HEK293 (cell line): ENCODE results near the gene MBD3L2.
A peak's percentile ranks its signal among the peaks of the same experiment; 100 is the strongest.

ENCODE experiments used
- CTCF ChIA-PET: fragments of 350-600 bp; formaldehyde crosslinking; extraction: SDS; loops from one replicate; lab custom pipeline; 2021; ENCODE audit warnings: antibody characterized with exemption; lab: Yijun Ruan, JAX
- POLR2A ChIA-PET: fragments of 300-600 bp; formaldehyde crosslinking; extraction: SDS; loops from one replicate; lab custom pipeline; 2020; ENCODE audit warnings: antibody characterized with exemption, inconsistent platforms; lab: Yijun Ruan, JAX
- H3K27ac ChIP-seq: fragments of 200-500 bp; sonication (Bioruptor generic); 2 replicates; pipeline ENCODE4 v1.5.1; 2014; ENCODE audit warnings: low read depth, low read length, control low read depth, inconsistent platforms; ENCODE audit errors: extremely low read depth
- H3K36me3 ChIP-seq, 2 experiments: fragments of 200-500 bp in 1 of 2; sonication (Bioruptor generic) in 1 of 2; 1 replicate in 1 of 2; 2 replicates in 1 of 2; pipeline ENCODE4 v1.5.1; 2014 to 2017; ENCODE audit warnings: inconsistent platforms in 2 of 2, low read length in 2 of 2; ENCODE audit not compliant: control insufficient read depth in 2 of 2, insufficient read depth in 1 of 2
- H3K4me1 ChIP-seq: fragments of 200-500 bp; sonication (Bioruptor generic); 2 replicates; pipeline ENCODE4 v1.5.1; 2014; ENCODE audit warnings: mild to moderate bottlenecking, low read length, inconsistent platforms; ENCODE audit not compliant: control insufficient read depth, insufficient read depth
- H3K4me3 ChIP-seq: 2 replicates; pipeline ENCODE4 v1.5.1; 2011; ENCODE audit warnings: low read depth, mild to moderate bottlenecking, control low read depth, low read length, moderate library complexity
- H3K9me3 ChIP-seq: fragments of 200-500 bp; sonication (Bioruptor generic); 2 replicates; pipeline ENCODE4 v1.5.1; 2014; ENCODE audit warnings: low read depth, low read length, inconsistent platforms; ENCODE audit not compliant: control insufficient read depth, insufficient read depth
- GLI4 ChIP-seq: fragments of 450-650 bp; formaldehyde crosslinking; IDR thresholded peaks from 2 replicates; pipeline ENCODE4 v1.5.1; 2016; ENCODE audit warnings: missing biosample characterization, missing genetic modification characterization
- KLF1 ChIP-seq: fragments of 450-650 bp; formaldehyde crosslinking; IDR thresholded peaks from 2 replicates; pipeline ENCODE4 v1.5.1; 2016; ENCODE audit warnings: missing biosample characterization, missing genetic modification characterization
- KLF9 ChIP-seq: fragments of 450-650 bp; formaldehyde crosslinking; IDR thresholded peaks from 2 replicates; pipeline ENCODE4 v1.5.1; 2016; ENCODE audit warnings: missing biosample characterization, missing genetic modification characterization, low read depth
- PRDM1 ChIP-seq: fragments of 450-650 bp; formaldehyde crosslinking; IDR thresholded peaks from 2 replicates; pipeline ENCODE4; 2016; ENCODE audit warnings: missing biosample characterization, missing genetic modification characterization
- TCF7L2 ChIP-seq: IDR thresholded peaks from 2 replicates; pipeline ENCODE4 v1.6.1; 2011; ENCODE audit warnings: low read depth, mild to moderate bottlenecking, inconsistent platforms, low read length, moderate library complexity, borderline replicate concordance
- ZBTB7A ChIP-seq: fragments of 450-650 bp; formaldehyde crosslinking; IDR thresholded peaks from 2 replicates; pipeline ENCODE4 v1.5.1; 2016; ENCODE audit warnings: low read depth, missing biosample characterization, missing genetic modification characterization
- ZFP3 ChIP-seq: fragments of 450-650 bp; formaldehyde crosslinking; IDR thresholded peaks from 2 replicates; pipeline ENCODE4 v1.5.1; 2016; ENCODE audit warnings: low read depth, missing biosample characterization, missing genetic modification characterization
- ZNF112 ChIP-seq: fragments of 450-650 bp; formaldehyde crosslinking; IDR thresholded peaks from 2 replicates; pipeline ENCODE4 v1.5.0; 2017; ENCODE audit warnings: missing biosample characterization, missing genetic modification characterization
- ZNF132 ChIP-seq: fragments of 450-650 bp; formaldehyde crosslinking; IDR thresholded peaks from 2 replicates; pipeline ENCODE4 v1.5.1; 2017; ENCODE audit warnings: missing biosample characterization, missing genetic modification characterization, borderline replicate concordance
- ZNF157 ChIP-seq: fragments of 450-650 bp; formaldehyde crosslinking; IDR thresholded peaks from 2 replicates; pipeline ENCODE4 v1.5.1; 2016; ENCODE audit warnings: missing biosample characterization, missing genetic modification characterization
- ZNF169 ChIP-seq: fragments of 450-650 bp; formaldehyde crosslinking; IDR thresholded peaks from 2 replicates; pipeline ENCODE4 v1.5.1; 2016; ENCODE audit warnings: missing biosample characterization, missing genetic modification characterization
- ZNF221 ChIP-seq: fragments of 450-650 bp; formaldehyde crosslinking; IDR thresholded peaks from 2 replicates; pipeline ENCODE4 v1.5.1; 2017; ENCODE audit warnings: missing biosample characterization, missing genetic modification characterization, borderline replicate concordance
- ZNF223 ChIP-seq: fragments of 450-650 bp; formaldehyde crosslinking; IDR thresholded peaks from 2 replicates; pipeline ENCODE4 v1.5.1; 2016; ENCODE audit warnings: missing biosample characterization, missing genetic modification characterization
- ZNF23 ChIP-seq: fragments of 450-650 bp; formaldehyde crosslinking; IDR thresholded peaks from 2 replicates; pipeline ENCODE4 v1.5.1; 2016; ENCODE audit warnings: missing biosample characterization, missing genetic modification characterization, borderline replicate concordance
- ZNF311 ChIP-seq: fragments of 450-650 bp; formaldehyde crosslinking; IDR thresholded peaks from 2 replicates; pipeline ENCODE4 v1.5.1; 2017; ENCODE audit warnings: missing biosample characterization, missing genetic modification characterization, borderline replicate concordance
- ZNF354C ChIP-seq: fragments of 450-650 bp; formaldehyde crosslinking; IDR thresholded peaks from 2 replicates; pipeline ENCODE4 v1.5.1; 2016; ENCODE audit warnings: missing biosample characterization, missing genetic modification characterization, low read depth, borderline replicate concordance
- ZNF510 ChIP-seq: fragments of 450-650 bp; formaldehyde crosslinking; IDR thresholded peaks from 2 replicates; pipeline ENCODE4 v1.5.1; 2018; ENCODE audit warnings: mild to moderate bottlenecking, missing genetic modification characterization, missing biosample characterization; ENCODE audit not compliant: insufficient replicate concordance
- ZNF549 ChIP-seq: fragments of 450-650 bp; IDR thresholded peaks from 2 replicates; pipeline ENCODE4 v1.5.1; 2018; ENCODE audit warnings: missing biosample characterization, missing genetic modification characterization, mild to moderate bottlenecking, inconsistent platforms, moderate library complexity
- ZNF624 ChIP-seq: fragments of 450-650 bp; formaldehyde crosslinking; IDR thresholded peaks from 2 replicates; pipeline ENCODE4 v1.5.1; 2017; ENCODE audit warnings: missing biosample characterization, missing genetic modification characterization
- ZNF629 ChIP-seq: fragments of 450-650 bp; formaldehyde crosslinking; IDR thresholded peaks from 2 replicates; pipeline ENCODE4 v1.5.1; 2017; ENCODE audit warnings: missing biosample characterization, missing genetic modification characterization
- ZNF654 ChIP-seq: fragments of 450-650 bp; formaldehyde crosslinking; IDR thresholded peaks from 2 replicates; pipeline ENCODE4 v1.5.1; 2016; ENCODE audit warnings: low read depth, missing biosample characterization, missing genetic modification characterization
- ZNF670 ChIP-seq: fragments of 450-650 bp; formaldehyde crosslinking; IDR thresholded peaks from 2 replicates; pipeline ENCODE4 v1.5.1; 2016; ENCODE audit warnings: missing biosample characterization, missing genetic modification characterization, low read depth
- ZNF837 ChIP-seq: fragments of 450-650 bp; formaldehyde crosslinking; IDR thresholded peaks from 2 replicates; pipeline ENCODE4 v1.5.1; 2016; ENCODE audit warnings: missing biosample characterization, missing genetic modification characterization
- ZSCAN23 ChIP-seq: fragments of 450-650 bp; formaldehyde crosslinking; IDR thresholded peaks from 2 replicates; pipeline ENCODE4 v1.5.1; 2016; ENCODE audit warnings: missing biosample characterization, missing genetic modification characterization
- TF ChIP-seq, protein P1 (sequence below): fragments of 450-650 bp; formaldehyde crosslinking; IDR thresholded peaks from 2 replicates; pipeline ENCODE4 v1.5.1; 2016; ENCODE audit warnings: missing biosample characterization, missing genetic modification characterization
- TF ChIP-seq, protein P2 (sequence below): fragments of 450-650 bp; formaldehyde crosslinking; IDR thresholded peaks from 2 replicates; pipeline ENCODE4 v1.5.0; 2017; ENCODE audit warnings: missing biosample characterization, missing genetic modification characterization, borderline replicate concordance
- TF ChIP-seq, protein P3 (sequence below): fragments of 450-650 bp; formaldehyde crosslinking; IDR thresholded peaks from 2 replicates; pipeline ENCODE4 v1.5.1; 2017; ENCODE audit warnings: missing biosample characterization, missing genetic modification characterization
- TF ChIP-seq, protein P4 (sequence below): fragments of 450-650 bp; formaldehyde crosslinking; IDR thresholded peaks from 2 replicates; pipeline ENCODE4; 2016; ENCODE audit warnings: missing biosample characterization, missing genetic modification characterization

Gene MBD3L2

DNA sequence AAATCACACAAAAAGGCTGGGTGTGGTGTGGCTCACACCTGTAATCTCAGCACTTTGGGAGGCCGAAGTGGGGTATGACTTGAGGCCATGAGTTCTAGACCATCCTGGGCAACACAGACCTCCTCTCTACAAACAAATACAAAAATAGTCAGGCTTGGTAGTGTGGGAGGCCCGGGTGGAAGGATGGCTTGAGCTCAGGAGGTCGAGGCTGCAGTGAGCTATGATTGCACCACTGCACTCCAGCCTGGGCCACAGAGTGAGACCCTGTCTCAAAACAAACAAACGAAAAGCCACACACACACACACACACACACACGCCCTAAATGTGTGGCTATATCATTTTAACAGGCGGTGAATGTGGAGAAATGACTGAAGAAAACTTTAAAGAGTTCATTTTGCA lies 19.5 kb downstream of the MBD3L2 start:
- Histone ChIP-seq H3K4me3 (no peak overlapping the region; the same call in 1 of the 2 replicates), H3K9me3 (no peaks in the 10 kb centered on the region), H3K36me3 (peaks cover 6 to 25% of the 10 kb centered on the region in 2 experiments; a peak in 2 of 3 replicates), H3K4me1 (no peaks in the 10 kb centered on the region), H3K27ac (no peak overlapping the region)
- ChIA-PET POLR2A (interaction anchor here (0.6 to 2.6 kb wide), 9 partner anchors 9 to 437 kb away, joined by 3 to 30 read pairs (median 4); partner anchors contain the start of gene INSR), CTCF (interaction anchor here (0.6 to 1.3 kb wide), 5 partner anchors 13 to 612 kb away, joined by 3 to 5 read pairs (median 3); partner anchors contain the start of gene TRAPPC5)
- TF ChIP-seq ZNF624 (no peak), KLF9 (no peak), TCF7L2 (no peak), ZNF311 (no peak), ZNF157 (tag by site-specific recombination) (no peak), ZNF169 (no peak), ZNF654 (tag by site-specific recombination) (no peak), KLF1 (tag by site-specific recombination) (no peak)
- TF ChIP-seq, protein P1, sequence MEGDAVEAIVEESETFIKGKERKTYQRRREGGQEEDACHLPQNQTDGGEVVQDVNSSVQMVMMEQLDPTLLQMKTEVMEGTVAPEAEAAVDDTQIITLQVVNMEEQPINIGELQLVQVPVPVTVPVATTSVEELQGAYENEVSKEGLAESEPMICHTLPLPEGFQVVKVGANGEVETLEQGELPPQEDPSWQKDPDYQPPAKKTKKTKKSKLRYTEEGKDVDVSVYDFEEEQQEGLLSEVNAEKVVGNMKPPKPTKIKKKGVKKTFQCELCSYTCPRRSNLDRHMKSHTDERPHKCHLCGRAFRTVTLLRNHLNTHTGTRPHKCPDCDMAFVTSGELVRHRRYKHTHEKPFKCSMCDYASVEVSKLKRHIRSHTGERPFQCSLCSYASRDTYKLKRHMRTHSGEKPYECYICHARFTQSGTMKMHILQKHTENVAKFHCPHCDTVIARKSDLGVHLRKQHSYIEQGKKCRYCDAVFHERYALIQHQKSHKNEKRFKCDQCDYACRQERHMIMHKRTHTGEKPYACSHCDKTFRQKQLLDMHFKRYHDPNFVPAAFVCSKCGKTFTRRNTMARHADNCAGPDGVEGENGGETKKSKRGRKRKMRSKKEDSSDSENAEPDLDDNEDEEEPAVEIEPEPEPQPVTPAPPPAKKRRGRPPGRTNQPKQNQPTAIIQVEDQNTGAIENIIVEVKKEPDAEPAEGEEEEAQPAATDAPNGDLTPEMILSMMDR (tag by site-specific recombination), result no peak

DNA sequence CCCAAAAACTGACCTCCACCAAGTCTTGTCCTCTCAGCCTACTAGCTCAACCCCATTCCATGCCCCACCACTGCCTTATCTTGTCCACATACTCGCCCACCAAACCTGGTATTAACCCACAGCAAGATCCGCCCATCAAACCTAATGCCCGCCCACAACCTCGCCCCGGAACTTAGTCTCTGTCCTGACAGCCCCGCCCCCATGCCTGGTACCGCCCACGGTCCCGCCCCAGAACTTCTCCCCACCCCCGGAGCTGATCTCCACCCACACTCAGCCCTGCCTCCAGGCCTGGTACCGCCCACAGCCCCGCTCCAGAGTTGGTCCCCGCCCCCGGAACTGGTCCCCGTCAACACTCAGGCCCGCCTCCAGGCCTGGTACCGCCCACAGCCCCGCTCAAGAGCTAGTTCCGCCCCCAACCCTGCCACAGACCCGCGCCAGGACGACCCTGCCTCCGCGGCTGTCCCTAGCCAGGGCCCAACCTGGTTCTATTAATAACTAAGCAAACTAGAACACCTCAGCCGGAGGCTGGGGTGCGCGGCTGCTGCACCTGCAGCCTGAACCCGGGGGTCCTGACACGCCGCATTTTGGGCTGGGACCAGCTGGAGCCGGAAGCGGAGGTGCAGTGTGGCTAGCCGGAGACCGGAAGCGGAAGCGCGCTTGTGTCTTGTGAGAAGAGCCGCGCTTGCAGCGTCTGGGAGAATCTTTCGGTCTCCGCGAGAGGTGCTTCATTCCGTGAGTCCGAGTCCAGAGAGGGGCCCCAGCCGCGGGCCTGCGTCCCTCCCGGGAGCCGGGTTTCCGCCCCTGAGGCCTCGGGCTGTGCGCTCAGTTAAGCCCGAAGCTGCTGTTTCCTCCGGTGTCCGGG lies 20.2 kb downstream of the MBD3L2 start, which contains the start of gene ZNF557:
TSS of gene ZNF557 (plus strand) at position 662 of the 862 bp plus-strand sequence. CDS start 5,372 bp downstream, outside the sequence.
- CTCF ChIA-PET, result interaction anchor here (0.5 to 1.3 kb wide), 9 partner anchors 12 to 689 kb away, joined by 3 to 5 read pairs (median 3); partner anchors contain the start of gene TRAPPC5
- H3K4me1 ChIP-seq, result no peaks in the 10 kb centered on the region
- H3K27ac ChIP-seq, result peak within 1 kb of the TSS; percentile 37; the same call in 1 of the 2 replicates
- no peaks in the 10 kb centered on the region for H3K9me3 ChIP-seq
- POLR2A ChIA-PET, result interaction anchor here (0.5 to 2.6 kb wide), 18 partner anchors 9 to 1252 kb away, joined by 3 to 30 read pairs (median 5); partner anchors contain the start of genes INSR, NDUFA11 and RPS28
- peaks cover 6 to 30% of the 10 kb centered on the region in 2 experiments; a peak in 2 of 3 replicates for H3K36me3 ChIP-seq
- peak within 1 kb of the TSS; percentile 88 for H3K4me3 ChIP-seq
- TF ChIP-seq ZSCAN23 (tag by site-specific recombination), result no peak
- no peak for TF ChIP-seq ZNF354C (tag by site-specific recombination)
- TF ChIP-seq ZNF23 (tag by site-specific recombination), result no peak
- no peak for TF ChIP-seq ZNF112 (tag by site-specific recombination)
- TF ChIP-seq ZNF629 (tag by site-specific recombination), result peak; percentile 57
- TF ChIP-seq, protein P2, sequence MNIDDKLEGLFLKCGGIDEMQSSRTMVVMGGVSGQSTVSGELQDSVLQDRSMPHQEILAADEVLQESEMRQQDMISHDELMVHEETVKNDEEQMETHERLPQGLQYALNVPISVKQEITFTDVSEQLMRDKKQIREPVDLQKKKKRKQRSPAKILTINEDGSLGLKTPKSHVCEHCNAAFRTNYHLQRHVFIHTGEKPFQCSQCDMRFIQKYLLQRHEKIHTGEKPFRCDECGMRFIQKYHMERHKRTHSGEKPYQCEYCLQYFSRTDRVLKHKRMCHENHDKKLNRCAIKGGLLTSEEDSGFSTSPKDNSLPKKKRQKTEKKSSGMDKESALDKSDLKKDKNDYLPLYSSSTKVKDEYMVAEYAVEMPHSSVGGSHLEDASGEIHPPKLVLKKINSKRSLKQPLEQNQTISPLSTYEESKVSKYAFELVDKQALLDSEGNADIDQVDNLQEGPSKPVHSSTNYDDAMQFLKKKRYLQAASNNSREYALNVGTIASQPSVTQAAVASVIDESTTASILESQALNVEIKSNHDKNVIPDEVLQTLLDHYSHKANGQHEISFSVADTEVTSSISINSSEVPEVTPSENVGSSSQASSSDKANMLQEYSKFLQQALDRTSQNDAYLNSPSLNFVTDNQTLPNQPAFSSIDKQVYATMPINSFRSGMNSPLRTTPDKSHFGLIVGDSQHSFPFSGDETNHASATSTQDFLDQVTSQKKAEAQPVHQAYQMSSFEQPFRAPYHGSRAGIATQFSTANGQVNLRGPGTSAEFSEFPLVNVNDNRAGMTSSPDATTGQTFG, result no peak
- TF ChIP-seq ZNF132 (tag by site-specific recombination), result no peak
- TF ChIP-seq, protein P3, sequence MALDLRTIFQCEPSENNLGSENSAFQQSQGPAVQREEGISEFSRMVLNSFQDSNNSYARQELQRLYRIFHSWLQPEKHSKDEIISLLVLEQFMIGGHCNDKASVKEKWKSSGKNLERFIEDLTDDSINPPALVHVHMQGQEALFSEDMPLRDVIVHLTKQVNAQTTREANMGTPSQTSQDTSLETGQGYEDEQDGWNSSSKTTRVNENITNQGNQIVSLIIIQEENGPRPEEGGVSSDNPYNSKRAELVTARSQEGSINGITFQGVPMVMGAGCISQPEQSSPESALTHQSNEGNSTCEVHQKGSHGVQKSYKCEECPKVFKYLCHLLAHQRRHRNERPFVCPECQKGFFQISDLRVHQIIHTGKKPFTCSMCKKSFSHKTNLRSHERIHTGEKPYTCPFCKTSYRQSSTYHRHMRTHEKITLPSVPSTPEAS (tag by site-specific recombination), result no peak
- no peak for TF ChIP-seq GLI4 (tag by site-specific recombination)
- no peak for TF ChIP-seq ZNF549
- no peak for TF ChIP-seq ZNF670 (tag by site-specific recombination)
- TF ChIP-seq ZNF510 (tag by site-specific recombination), result no peak
- no peak for TF ChIP-seq ZNF223
- 0 out of 2 replicates have a peak, but pooled peaks have one; percentile 52 for TF ChIP-seq ZBTB7A (tag by site-specific recombination)
- TF ChIP-seq, protein P4, sequence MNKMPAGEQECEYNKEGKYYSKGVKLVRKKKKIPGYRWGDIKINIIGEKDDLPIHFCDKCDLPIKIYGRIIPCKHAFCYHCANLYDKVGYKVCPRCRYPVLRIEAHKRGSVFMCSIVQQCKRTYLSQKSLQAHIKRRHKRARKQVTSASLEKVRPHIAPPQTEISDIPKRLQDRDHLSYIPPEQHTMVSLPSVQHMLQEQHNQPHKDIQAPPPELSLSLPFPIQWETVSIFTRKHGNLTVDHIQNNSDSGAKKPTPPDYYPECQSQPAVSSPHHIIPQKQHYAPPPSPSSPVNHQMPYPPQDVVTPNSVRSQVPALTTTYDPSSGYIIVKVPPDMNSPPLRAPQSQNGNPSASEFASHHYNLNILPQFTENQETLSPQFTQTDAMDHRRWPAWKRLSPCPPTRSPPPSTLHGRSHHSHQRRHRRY (tag by site-specific recombination), result no peak
- no peak for TF ChIP-seq ZNF837 (tag by site-specific recombination)
- TF ChIP-seq ZFP3 (tag by site-specific recombination), result no peak
- TF ChIP-seq ZNF221 (tag by site-specific recombination), result no peak
- TF ChIP-seq PRDM1 (tag by site-specific recombination), result no peak
